B cell (primary cell): ENCODE results near the gene AP1S3. TPM values are rescaled to one million over a fixed set of nuclear protein-coding genes. Genes with fewer than 3 reads are reported as not detected.

ENCODE experiments used
- ATAC-seq: fragments of 200-7000 bp; cut with Tn5 transposase; one replicate; pipeline ENCODE4 v1.10.0; 2021; ENCODE audit warnings: low read depth, mild to moderate bottlenecking, moderate number of reproducible peaks, moderate library complexity
- CTCF ChIA-PET: fragments of 350-600 bp; sonication (Branson Sonifier 250); formaldehyde crosslinking; loops from one replicate; lab custom pipeline; 2021; ENCODE audit warnings: antibody characterized with exemption, inconsistent platforms; lab: Charles Lee
- POLR2A ChIA-PET: fragments of 350-600 bp; sonication (Branson Sonifier 250); formaldehyde crosslinking; loops from one replicate; lab custom pipeline; 2021; ENCODE audit warnings: antibody characterized with exemption; lab: Charles Lee
- DNase-seq: peaks from one replicate; pipeline ENCODE4 v3.0.0; 2013
- H2AFZ ChIP-seq: 2 replicates; pipeline ENCODE4 v1.6.1; 2012; ENCODE audit warnings: mild to moderate bottlenecking, low read depth, low read length; ENCODE audit not compliant: insufficient read depth, poor library complexity, severe bottlenecking
- H3K27ac ChIP-seq, 2 donors: 1 replicate in 1 of 2; 2 replicates in 1 of 2; pipeline ENCODE4 v1.5.1; 2012 to 2013; ENCODE audit warnings: low read length in 2 of 2, mild to moderate bottlenecking in 2 of 2, moderate library complexity in 1 of 2
- H3K27me3 ChIP-seq, 4 experiments: fragments of 200-600 bp in 1 of 4; sonication (generic) in 1 of 4; replicated peaks in 1 of 4; 1 replicate in 2 of 4; 2 replicates in 2 of 4; pipeline versions ENCODE4 v1.6.1 to v1.7.0; 2013 to 2016; ENCODE audit warnings: low read length in 3 of 4, mild to moderate bottlenecking in 2 of 4, mixed read lengths in 1 of 4, moderate library complexity in 1 of 4; ENCODE audit not compliant: insufficient read depth in 4 of 4, control insufficient read depth in 3 of 4; ENCODE audit errors: control extremely low read depth in 1 of 4
- H3K36me3 ChIP-seq, 2 experiments: replicated peaks in 1 of 2; 1 replicate in 1 of 2; 2 replicates in 1 of 2; pipeline versions ENCODE4 v1.6.1 to v1.7.1; 2013; ENCODE audit warnings: low read length in 1 of 2; ENCODE audit not compliant: insufficient read depth in 2 of 2, control insufficient read depth in 1 of 2; ENCODE audit errors: control extremely low read depth in 1 of 2, extremely low read depth in 1 of 2
- H3K4me1 ChIP-seq, 2 donors: fragments of 200-600 bp in 1 of 2; sonication (generic) in 1 of 2; 1 replicate in 1 of 2; 2 replicates in 1 of 2; pipeline versions ENCODE4 v1.5.1 to v1.6.1; 2013 to 2017; ENCODE audit warnings: low read length in 2 of 2; ENCODE audit not compliant: control insufficient read depth in 2 of 2, insufficient read depth in 2 of 2
- H3K4me2 ChIP-seq: replicated peaks from 2 replicates; pipeline ENCODE3; 2012; ENCODE audit warnings: mild to moderate bottlenecking, low read depth, low read length; ENCODE audit not compliant: poor library complexity, severe bottlenecking
- H3K4me3 ChIP-seq, 5 experiments: fragments of 200-600 bp in 1 of 5; sonication (generic) in 1 of 5; 1 replicate in 3 of 5; 2 replicates in 2 of 5; pipeline versions ENCODE4 v1.5.1 to v1.7.0; 2011 to 2016; ENCODE audit warnings: low read length in 4 of 5, mild to moderate bottlenecking in 4 of 5, low read depth in 2 of 5, control low read depth in 1 of 5, moderate library complexity in 1 of 5; ENCODE audit not compliant: insufficient read depth in 1 of 5; ENCODE audit errors: control extremely low read depth in 1 of 5, extremely low read depth in 1 of 5
- H3K79me2 ChIP-seq: fragments of 200-600 bp; sonication (generic); one replicate; pipeline ENCODE4 v1.6.0; 2016; ENCODE audit warnings: low read length; ENCODE audit not compliant: control insufficient read depth, insufficient read depth
- H3K9ac ChIP-seq: fragments of 200-600 bp; sonication (generic); 2 replicates; pipeline ENCODE4 v1.6.1; 2017; ENCODE audit warnings: mild to moderate bottlenecking, low read length, moderate library complexity
- H3K9me3 ChIP-seq, 3 donors: one replicate each; pipeline versions ENCODE4 v1.6.1 to v1.7.1; 2013; ENCODE audit warnings: low read length in 2 of 3; ENCODE audit not compliant: control insufficient read depth in 2 of 3, insufficient read depth in 1 of 3; ENCODE audit errors: control extremely low read depth in 1 of 3
- H4K20me1 ChIP-seq: 2 replicates; pipeline ENCODE4 v1.6.0; 2012; ENCODE audit warnings: mild to moderate bottlenecking, low read length; ENCODE audit not compliant: insufficient read depth, control insufficient read depth, poor library complexity, severe bottlenecking
- H3K27ac Mint-ChIP-seq: one replicate; pipeline ENCODE4 v1.8.0; 2021; ENCODE audit warnings: mixed read lengths
- H3K27me3 Mint-ChIP-seq: one replicate; pipeline ENCODE4 v1.8.0; 2021; ENCODE audit warnings: mixed read lengths
- H3K4me1 Mint-ChIP-seq: one replicate; pipeline ENCODE4 v1.8.0; 2021; ENCODE audit warnings: mixed read lengths
- H3K4me3 Mint-ChIP-seq: one replicate; pipeline ENCODE4 v1.8.0; 2021; ENCODE audit warnings: mixed read lengths
- H3K9me3 Mint-ChIP-seq: one replicate; pipeline ENCODE4 v1.8.0; 2022; ENCODE audit warnings: mixed read lengths; ENCODE audit not compliant: insufficient read depth
- EZH2 ChIP-seq: IDR thresholded peaks from 2 replicates; pipeline ENCODE4 v1.6.1; 2012; ENCODE audit warnings: borderline replicate concordance, low read depth, mild to moderate bottlenecking, moderate library complexity, low read length; ENCODE audit not compliant: insufficient read depth, poor library complexity, severe bottlenecking
- WGBS: methylation state at CpG from one replicate; pipeline ENCODE4 v1.1.5; 2013; ENCODE audit warnings: missing lambda C conversion rate; ENCODE audit not compliant: insufficient coverage; 5-methylcytosine and 5-hydroxymethylcytosine counted together
- intact Hi-C: fragments of 100-400 bp; cut with micrococcal nuclease; formaldehyde crosslinking; loops from one replicate; pipeline ENCODE4 v1.10.0; 2022
- polyA plus RNA-seq: library from polyadenylated mRNA; depleted of rRNA; stranded (reverse); fragments of >200 nt; gene quantifications from 2 replicates; pipeline ENCODE4 v1.2.3, GENCODE V29; 2012
- total RNA-seq, 2 donors: library from RNA; stranded (reverse); fragments of 120-200 nt in 1 of 2; gene quantifications; 1 replicate in 1 of 2; 2 replicates in 1 of 2; pipeline versions ENCODE4 v1.2.3 to v1.2.4, GENCODE V29; 2013 to 2022
- TF ChIP-seq, protein P1 (sequence below): fragments of 200-600 bp; IDR thresholded peaks from one replicate; pipeline ENCODE4 v1.8.0; 2022; ENCODE audit warnings: antibody characterized with exemption, mild to moderate bottlenecking

AP1S3 gene
- total and polyA plus RNA-seq, 2 donors (not counting 1 experiment from before 2014, with no cell fraction given) = 7.2 to 41.4 TPM

DNA sequence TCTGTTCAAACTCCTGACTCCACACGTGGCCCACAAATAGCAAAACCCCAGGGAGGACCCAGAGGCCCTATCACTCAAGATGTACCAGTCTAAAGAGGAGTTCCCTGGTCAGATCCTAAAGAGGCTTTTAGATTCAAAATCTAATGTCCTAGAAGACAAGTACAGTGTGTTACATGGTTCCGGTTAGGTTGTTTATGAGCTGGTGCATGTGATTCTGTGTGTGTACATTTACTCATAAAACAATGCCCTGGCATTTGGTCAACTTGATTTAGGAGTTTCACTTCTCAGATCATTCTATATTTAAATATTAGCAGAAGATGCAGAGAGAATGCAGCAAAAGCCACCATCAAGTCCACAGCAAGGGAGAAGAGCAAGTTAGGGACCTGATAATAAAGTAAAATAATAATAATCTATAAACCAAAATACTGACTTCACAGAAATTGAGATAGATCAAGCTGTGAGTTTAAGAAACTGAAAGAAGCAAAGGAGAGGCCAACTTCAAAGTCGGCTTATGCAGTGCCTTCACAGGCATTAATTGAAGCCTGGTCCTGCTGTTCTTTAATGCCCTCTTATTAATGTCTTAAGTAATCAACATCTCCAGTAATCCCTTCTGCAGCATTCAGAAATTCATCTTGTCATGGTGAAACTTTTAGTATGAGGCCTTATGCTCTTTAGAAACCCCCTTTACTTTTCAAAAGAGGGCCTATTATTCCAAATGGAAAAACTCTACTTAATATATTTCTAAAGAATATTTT is 4.2 kb upstream of the AP1S3 start:
- no peaks in the 10 kb centered on the region for H3K27me3 Mint-ChIP-seq
- ATAC-seq = no peak
- TF ChIP-seq EZH2 = no peak
- TF ChIP-seq, protein P1, sequence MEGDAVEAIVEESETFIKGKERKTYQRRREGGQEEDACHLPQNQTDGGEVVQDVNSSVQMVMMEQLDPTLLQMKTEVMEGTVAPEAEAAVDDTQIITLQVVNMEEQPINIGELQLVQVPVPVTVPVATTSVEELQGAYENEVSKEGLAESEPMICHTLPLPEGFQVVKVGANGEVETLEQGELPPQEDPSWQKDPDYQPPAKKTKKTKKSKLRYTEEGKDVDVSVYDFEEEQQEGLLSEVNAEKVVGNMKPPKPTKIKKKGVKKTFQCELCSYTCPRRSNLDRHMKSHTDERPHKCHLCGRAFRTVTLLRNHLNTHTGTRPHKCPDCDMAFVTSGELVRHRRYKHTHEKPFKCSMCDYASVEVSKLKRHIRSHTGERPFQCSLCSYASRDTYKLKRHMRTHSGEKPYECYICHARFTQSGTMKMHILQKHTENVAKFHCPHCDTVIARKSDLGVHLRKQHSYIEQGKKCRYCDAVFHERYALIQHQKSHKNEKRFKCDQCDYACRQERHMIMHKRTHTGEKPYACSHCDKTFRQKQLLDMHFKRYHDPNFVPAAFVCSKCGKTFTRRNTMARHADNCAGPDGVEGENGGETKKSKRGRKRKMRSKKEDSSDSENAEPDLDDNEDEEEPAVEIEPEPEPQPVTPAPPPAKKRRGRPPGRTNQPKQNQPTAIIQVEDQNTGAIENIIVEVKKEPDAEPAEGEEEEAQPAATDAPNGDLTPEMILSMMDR = no peak
- ChIA-PET CTCF (interaction anchor here (0.7 to 1.6 kb wide), 2 partner anchors 12 to 19 kb away, joined by 3 to 5 read pairs; no protein-coding TSS in a partner anchor), POLR2A (no interaction called here)
- no peak overlapping the region for H3K9ac ChIP-seq
- H3K4me3 Mint-ChIP-seq = peak overlapping the region; percentile 46
- no peaks in the 10 kb centered on the region for H3K79me2 ChIP-seq
- no peaks in the 10 kb centered on the region for H3K36me3 ChIP-seq
- DNase-seq = peak; percentile 38
- no peaks in the 10 kb centered on the region for H3K27me3 ChIP-seq
- intact Hi-C loops = no loop called here
- H2AFZ ChIP-seq = peak overlapping the region; percentile 25
- no peaks in the 10 kb centered on the region for H3K9me3 ChIP-seq
- H3K4me1 ChIP-seq = peaks cover 11 to 23% of the 10 kb centered on the region in 2 donors
- peaks cover 26% of the 10 kb centered on the region for H3K4me1 Mint-ChIP-seq
- H3K27ac Mint-ChIP-seq = peak overlapping the region; percentile 87
- H4K20me1 ChIP-seq = no peaks in the 10 kb centered on the region
- H3K27ac ChIP-seq = peak overlapping the region; percentile 68 to 70
- H3K4me2 ChIP-seq = peak overlapping the region; percentile 9
- H3K4me3 ChIP-seq = no peak overlapping the region
- WGBS = no CpG with 5 or more reads among the region's 3 CpGs
- H3K9me3 Mint-ChIP-seq = no peaks in the 10 kb centered on the region
